PC-9 (cell line): Measurements from ENCODE around the gene MCFD2. TPM values are rescaled to one million over a fixed set of nuclear protein-coding genes. Genes with fewer than 3 reads are reported as not detected.

ENCODE experiments used
- BruUV-seq: library from RNA; stranded (reverse); fragments of 400-500 nt; replicated peaks from 2 replicates; lab custom pipeline; 2021; lab: Mats Ljungman, UMichigan
- CTCF ChIA-PET: fragments of 300-600 bp; sonication (Branson Sonifier 250); formaldehyde crosslinking; loops from one replicate; lab custom pipeline; 2022; ENCODE audit warnings: antibody characterized with exemption; lab: Charles Lee
- POLR2A ChIA-PET: fragments of 300-600 bp; sonication (Branson Sonifier 250); formaldehyde crosslinking; loops from one replicate; lab custom pipeline; 2022; ENCODE audit warnings: antibody characterized with exemption; ENCODE audit not compliant: unreplicated experiment; lab: Charles Lee
- DNase-seq, 2 experiments: peaks; one replicate each; pipeline versions ENCODE4 v3.0.0 to v3.0.0-alpha.2; 2015 to 2022; ENCODE audit warnings: mixed read lengths in 1 of 2
- H2AFZ ChIP-seq: fragments of 200-600 bp; sonication (generic); 2 replicates; pipeline ENCODE4 v1.8.1; 2017; ENCODE audit warnings: antibody characterized with exemption
- H3F3A ChIP-seq: fragments of 200-600 bp; sonication (generic); 2 replicates; pipeline ENCODE4 v1.8.1; 2017; ENCODE audit warnings: antibody characterized with exemption, mild to moderate bottlenecking, low read depth; ENCODE audit not compliant: insufficient read depth
- H3K27ac ChIP-seq: fragments of 200-600 bp; sonication (generic); 2 replicates; pipeline ENCODE4 v1.6.1; 2016; ENCODE audit warnings: mixed run types
- H3K27me3 ChIP-seq: fragments of 200-600 bp; sonication (generic); 2 replicates; pipeline ENCODE4 v1.6.1; 2016; ENCODE audit warnings: low read depth, mixed run types; ENCODE audit not compliant: insufficient read depth
- H3K36me3 ChIP-seq: fragments of 200-600 bp; sonication (generic); 2 replicates; pipeline ENCODE4 v1.6.1; 2016; ENCODE audit warnings: low read depth, mixed run types
- H3K4me1 ChIP-seq: fragments of 200-600 bp; sonication (generic); replicated peaks from 2 replicates; pipeline ENCODE4 v1.6.1; 2016; ENCODE audit warnings: mixed run types; ENCODE audit not compliant: insufficient read depth
- H3K4me2 ChIP-seq: fragments of 200-600 bp; sonication (generic); 2 replicates; pipeline ENCODE4 v1.6.1; 2017; ENCODE audit warnings: mixed run types
- H3K4me3 ChIP-seq: fragments of 200-600 bp; sonication (generic); 2 replicates; pipeline ENCODE4 v1.6.1; 2016; ENCODE audit warnings: mixed run types
- H3K79me2 ChIP-seq: fragments of 200-600 bp; sonication (generic); 2 replicates; pipeline ENCODE4 v1.6.1; 2017; ENCODE audit warnings: low read depth, mixed run types
- H3K9me2 ChIP-seq: fragments of 200-600 bp; sonication (generic); 2 replicates; pipeline ENCODE4 v1.8.1; 2017; ENCODE audit warnings: mild to moderate bottlenecking; ENCODE audit not compliant: insufficient read depth
- H3K9me3 ChIP-seq: fragments of 200-600 bp; sonication (generic); 2 replicates; pipeline ENCODE4 v1.8.1; 2016; ENCODE audit warnings: low read depth; ENCODE audit not compliant: insufficient read depth
- H4K20me1 ChIP-seq: fragments of 200-600 bp; sonication (generic); 2 replicates; pipeline ENCODE4 v1.8.1; 2017; ENCODE audit not compliant: insufficient read depth
- EZH2 ChIP-seq: fragments of 200-600 bp; sonication (generic); IDR thresholded peaks from 2 replicates; pipeline ENCODE4 v1.8.0; 2017; ENCODE audit warnings: antibody characterized with exemption, low read depth
- intact Hi-C: fragments of 100-400 bp; cut with micrococcal nuclease; formaldehyde crosslinking; loops from one replicate; pipeline ENCODE4 v1.10.0; 2022; ENCODE audit not compliant: unreplicated experiment
- total RNA-seq: library from RNA; stranded (reverse); gene quantifications from 2 replicates; pipeline ENCODE4 v1.2.3, GENCODE V29; 2021
- TF ChIP-seq, protein P1 (sequence below): fragments of 200-600 bp; sonication (generic); conservative IDR thresholded peaks from 2 replicates; pipeline ENCODE4 v1.6.1; 2017; ENCODE audit warnings: mixed run types, antibody characterized with exemption, mild to moderate bottlenecking, moderate library complexity

The MCFD2 gene
- total RNA-seq, 1 experiment from 2014 or later: 163 TPM

- intact Hi-C loops: no loop called here
- no TSS peak for BruUV-seq
- Histone ChIP-seq H3K27ac (no peak overlapping the region), H3K4me2 (no peak overlapping the region; the same call in none of the 2 replicates), H4K20me1 (no peaks in the 10 kb centered on the region), H3K9me2 (no peaks in the 10 kb centered on the region), H3K4me3 (no peak overlapping the region), H3K36me3 (0 out of 2 replicates have a peak, but pooled peaks cover 6% of the 10 kb centered on the region), H3K4me1 (peaks cover 60% of the 10 kb centered on the region), H2AFZ (no peak overlapping the region), H3K27me3 (no peaks in the 10 kb centered on the region), H3K79me2 (peaks cover 43% of the 10 kb centered on the region), H3F3A (peaks cover 40% of the 10 kb centered on the region), H3K9me3 (peaks cover 7% of the 10 kb centered on the region)
- no peak for TF ChIP-seq EZH2
- TF ChIP-seq, protein P1, sequence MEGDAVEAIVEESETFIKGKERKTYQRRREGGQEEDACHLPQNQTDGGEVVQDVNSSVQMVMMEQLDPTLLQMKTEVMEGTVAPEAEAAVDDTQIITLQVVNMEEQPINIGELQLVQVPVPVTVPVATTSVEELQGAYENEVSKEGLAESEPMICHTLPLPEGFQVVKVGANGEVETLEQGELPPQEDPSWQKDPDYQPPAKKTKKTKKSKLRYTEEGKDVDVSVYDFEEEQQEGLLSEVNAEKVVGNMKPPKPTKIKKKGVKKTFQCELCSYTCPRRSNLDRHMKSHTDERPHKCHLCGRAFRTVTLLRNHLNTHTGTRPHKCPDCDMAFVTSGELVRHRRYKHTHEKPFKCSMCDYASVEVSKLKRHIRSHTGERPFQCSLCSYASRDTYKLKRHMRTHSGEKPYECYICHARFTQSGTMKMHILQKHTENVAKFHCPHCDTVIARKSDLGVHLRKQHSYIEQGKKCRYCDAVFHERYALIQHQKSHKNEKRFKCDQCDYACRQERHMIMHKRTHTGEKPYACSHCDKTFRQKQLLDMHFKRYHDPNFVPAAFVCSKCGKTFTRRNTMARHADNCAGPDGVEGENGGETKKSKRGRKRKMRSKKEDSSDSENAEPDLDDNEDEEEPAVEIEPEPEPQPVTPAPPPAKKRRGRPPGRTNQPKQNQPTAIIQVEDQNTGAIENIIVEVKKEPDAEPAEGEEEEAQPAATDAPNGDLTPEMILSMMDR: 0 out of 2 replicates have a peak, but pooled peaks have one; percentile 2
- ChIA-PET CTCF (interaction anchor here (0.6 to 0.7 kb wide), 4 partner anchors 10 to 303 kb away, joined by 3 to 9 read pairs (median 4); no protein-coding TSS in a partner anchor), POLR2A (interaction anchor here (0.7 kb wide), 2 partner anchors 146 to 263 kb away, joined by 5 to 23 read pairs; no protein-coding TSS in a partner anchor)
- DNase-seq: no peak
Observed at GRCh38 chr2:46924038-46924437, 8.4 kb upstream of the MCFD2 start.

GRCh38 chr2:46923041-46923528 is 7.5 kb upstream of the MCFD2 start:
- Histone ChIP-seq H3K9me2 (no peaks in the 10 kb centered on the region), H3K27ac (peak overlapping the region; percentile 90), H3K9me3 (peaks cover 7% of the 10 kb centered on the region), H3K4me2 (peak overlapping the region; percentile 57), H2AFZ (no peak overlapping the region), H3K79me2 (peaks cover 49% of the 10 kb centered on the region), H4K20me1 (no peaks in the 10 kb centered on the region), H3F3A (peaks cover 40% of the 10 kb centered on the region), H3K4me1 (peaks cover 67% of the 10 kb centered on the region), H3K27me3 (no peaks in the 10 kb centered on the region), H3K36me3 (0 out of 2 replicates have a peak, but pooled peaks cover 6% of the 10 kb centered on the region), H3K4me3 (no peak overlapping the region)
- no peak for TF ChIP-seq EZH2
- TF ChIP-seq, protein P1: no peak
- intact Hi-C loops: no loop called here
- no TSS peak for BruUV-seq
- ChIA-PET POLR2A (interaction anchor here (0.6 to 0.9 kb wide), 3 partner anchors 8 to 117 kb away, joined by 3 to 6 read pairs (median 3); no protein-coding TSS in a partner anchor), CTCF (interaction anchor here (0.6 kb wide), 1 partner anchor 517 kb away, joined by 4 read pairs; no protein-coding TSS in a partner anchor)
- peak; percentile 19 to 82 for DNase-seq

GRCh38 chr2:46922606-46923005 is 7.0 kb upstream of the MCFD2 start:
- Histone ChIP-seq H3K4me2 (peak overlapping the region; percentile 57), H4K20me1 (no peaks in the 10 kb centered on the region), H2AFZ (no peak overlapping the region), H3K27me3 (no peaks in the 10 kb centered on the region), H3K9me2 (no peaks in the 10 kb centered on the region), H3K9me3 (peaks cover 7% of the 10 kb centered on the region), H3F3A (peaks cover 40% of the 10 kb centered on the region), H3K4me3 (no peak overlapping the region), H3K79me2 (peaks cover 54% of the 10 kb centered on the region), H3K27ac (peak overlapping the region; percentile 90), H3K36me3 (0 out of 2 replicates have a peak, but pooled peaks cover 6% of the 10 kb centered on the region), H3K4me1 (peaks cover 72% of the 10 kb centered on the region)
- TF ChIP-seq, protein P1: no peak
- TF ChIP-seq EZH2: no peak
- ChIA-PET CTCF (interaction anchor here (0.6 kb wide), 1 partner anchor 517 kb away, joined by 4 read pairs; no protein-coding TSS in a partner anchor), POLR2A (interaction anchor here (0.6 to 0.9 kb wide), 2 partner anchors 9 to 117 kb away, joined by 3 to 6 read pairs; no protein-coding TSS in a partner anchor)
- no peak for DNase-seq
- intact Hi-C loops: no loop called here
- BruUV-seq: no TSS peak
